ENCODE measurements around the gene NEDD4L. TPM values are rescaled to one million over a fixed set of nuclear protein-coding genes. Genes with fewer than 3 reads are reported as not detected.

Gene NEDD4L
- total RNA-seq, 2 donors from 2014 or later, result 5.0 to 7.3 TPM

DNA sequence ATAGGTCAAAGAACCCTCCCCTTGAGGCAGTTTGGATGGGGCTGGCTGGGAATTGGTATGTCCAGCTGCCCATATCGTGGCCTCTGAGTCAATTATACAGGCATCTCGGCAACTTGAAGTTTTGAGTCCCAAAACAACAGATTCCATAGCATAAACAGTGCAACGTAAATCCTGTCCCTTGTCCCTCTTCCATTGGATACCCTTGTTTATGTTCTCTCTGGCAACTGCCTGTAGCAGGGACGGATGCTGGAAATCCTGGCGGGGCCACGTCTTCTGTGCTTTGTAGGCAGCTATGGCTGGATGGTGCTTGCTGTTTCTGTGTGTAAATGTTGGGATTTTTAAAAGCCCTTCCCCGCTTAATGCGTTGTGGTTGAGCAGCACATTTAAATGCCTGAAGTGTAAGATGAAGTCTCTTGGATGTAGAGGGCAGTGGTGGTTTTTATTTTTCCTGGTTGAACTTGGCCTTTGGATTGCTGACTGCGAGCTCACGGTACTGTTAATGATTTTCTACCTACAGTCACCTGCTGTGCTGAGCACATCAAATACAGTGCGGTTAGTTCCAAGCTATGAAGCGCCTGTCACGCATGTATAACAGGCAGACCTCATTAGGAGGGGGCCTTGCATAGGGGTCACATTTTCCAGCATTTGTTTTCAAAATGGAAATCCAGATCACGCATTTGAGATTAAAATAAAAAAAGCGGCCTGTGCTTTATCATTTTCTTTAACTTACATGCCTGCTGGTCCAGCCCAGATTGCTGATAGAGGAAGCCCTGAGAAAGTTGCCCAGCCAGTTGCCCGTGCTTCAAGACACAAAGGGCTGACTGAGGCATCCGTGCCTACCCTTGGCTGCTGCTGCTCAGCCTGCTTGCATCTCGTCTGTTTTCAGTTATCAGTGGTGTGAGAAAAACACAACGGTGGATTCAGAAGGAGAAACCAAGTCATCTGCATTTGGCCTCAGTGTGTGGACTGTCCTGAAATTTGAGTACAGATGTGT, 84.7 kb downstream of the NEDD4L start:
- no peaks in the 10 kb centered on the region for H3K4me1 Mint-ChIP-seq (ENCODE audit: low read depth)
- H3K9me3 Mint-ChIP-seq, result no peaks in the 10 kb centered on the region
- no peaks in the 10 kb centered on the region for H3K36me3 Mint-ChIP-seq (ENCODE audit: insufficient read depth in 2 of 2)
- no peak overlapping the region for H3K4me3 Mint-ChIP-seq
- H3K27ac Mint-ChIP-seq, result no peak overlapping the region
- ATAC-seq (replicated peaks in 1 of 2) (no peak), DNase-seq (no peak)
- H3K27me3 Mint-ChIP-seq (ENCODE audit: low read depth), result no peaks in the 10 kb centered on the region

DNA sequence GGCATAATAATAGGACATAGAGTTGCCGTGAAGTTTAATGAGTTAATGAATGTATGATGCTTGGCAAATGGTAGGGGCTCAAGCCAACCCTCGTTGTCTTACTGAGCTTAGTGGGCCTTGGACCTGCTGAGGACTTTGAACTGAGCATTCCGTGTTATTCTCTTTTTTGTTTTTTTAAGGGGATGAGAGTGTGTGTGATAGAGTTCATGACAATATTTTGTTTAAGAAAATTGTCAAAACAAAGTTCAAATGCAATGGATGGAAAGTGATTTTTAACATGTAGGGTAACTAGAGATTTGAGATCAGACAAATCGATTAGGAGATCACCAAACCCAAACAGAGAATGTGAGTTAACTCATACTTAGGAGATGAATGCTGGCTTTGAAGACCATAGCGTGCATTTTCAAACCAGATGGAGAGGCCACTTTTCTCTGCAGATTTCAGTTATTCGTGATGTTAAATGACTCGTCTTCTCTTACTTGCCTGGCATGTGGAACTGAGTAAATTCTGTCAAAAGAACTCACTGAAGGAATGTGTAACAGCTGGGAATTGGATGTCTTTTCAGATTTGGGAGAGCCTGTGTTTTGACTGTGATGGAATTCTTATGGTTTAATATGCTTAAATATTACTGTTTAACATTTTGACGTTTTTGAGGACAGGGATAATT, 88.7 kb downstream of the NEDD4L start:
- no peaks in the 10 kb centered on the region for H3K9me3 Mint-ChIP-seq
- no peak overlapping the region for H3K4me3 Mint-ChIP-seq
- H3K4me1 Mint-ChIP-seq (ENCODE audit: low read depth), result peaks cover 11% of the 10 kb centered on the region
- no peaks in the 10 kb centered on the region for H3K27me3 Mint-ChIP-seq (ENCODE audit: low read depth)
- no peak overlapping the region for H3K27ac Mint-ChIP-seq
- no peaks in the 10 kb centered on the region for H3K36me3 Mint-ChIP-seq (ENCODE audit: insufficient read depth in 2 of 2)
- ATAC-seq (replicated peaks in 1 of 2) (no peak), DNase-seq (no peak)

DNA sequence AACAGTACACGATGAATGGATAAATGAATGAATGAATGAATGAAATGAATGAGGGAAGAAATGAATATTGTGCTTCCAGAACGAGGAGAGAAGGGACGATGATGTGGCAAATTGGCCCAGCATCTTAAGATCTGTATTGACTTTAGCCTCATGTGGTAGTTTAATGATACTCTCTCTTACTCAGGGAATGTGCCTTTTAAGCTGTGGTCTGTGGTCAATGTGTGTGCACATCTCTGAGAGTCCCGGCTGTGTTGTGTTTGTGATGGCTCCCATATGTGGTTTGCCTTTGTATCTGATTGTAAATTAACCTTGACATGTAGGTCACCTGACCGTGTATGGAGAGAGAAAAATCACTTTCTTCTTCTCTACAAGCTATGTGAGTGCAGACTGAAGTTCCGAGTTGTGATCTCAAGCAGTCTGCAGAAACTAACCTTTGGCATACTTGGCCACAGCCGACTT, 91.2 kb downstream of the NEDD4L start:
- peak; percentile 18 to 26 for DNase-seq
- no peaks in the 10 kb centered on the region for H3K9me3 Mint-ChIP-seq
- H3K4me1 Mint-ChIP-seq (ENCODE audit: low read depth), result peaks cover 11% of the 10 kb centered on the region
- H3K27me3 Mint-ChIP-seq (ENCODE audit: low read depth), result no peaks in the 10 kb centered on the region
- H3K27ac Mint-ChIP-seq, result peak overlapping the region; percentile 39
- no peaks in the 10 kb centered on the region for H3K36me3 Mint-ChIP-seq (ENCODE audit: insufficient read depth in 2 of 2)
- ATAC-seq (replicated peaks in 1 of 2), result peak; percentile 90 to 92
- H3K4me3 Mint-ChIP-seq, result peak overlapping the region in 1 of 2 donors; percentile 47

DNA sequence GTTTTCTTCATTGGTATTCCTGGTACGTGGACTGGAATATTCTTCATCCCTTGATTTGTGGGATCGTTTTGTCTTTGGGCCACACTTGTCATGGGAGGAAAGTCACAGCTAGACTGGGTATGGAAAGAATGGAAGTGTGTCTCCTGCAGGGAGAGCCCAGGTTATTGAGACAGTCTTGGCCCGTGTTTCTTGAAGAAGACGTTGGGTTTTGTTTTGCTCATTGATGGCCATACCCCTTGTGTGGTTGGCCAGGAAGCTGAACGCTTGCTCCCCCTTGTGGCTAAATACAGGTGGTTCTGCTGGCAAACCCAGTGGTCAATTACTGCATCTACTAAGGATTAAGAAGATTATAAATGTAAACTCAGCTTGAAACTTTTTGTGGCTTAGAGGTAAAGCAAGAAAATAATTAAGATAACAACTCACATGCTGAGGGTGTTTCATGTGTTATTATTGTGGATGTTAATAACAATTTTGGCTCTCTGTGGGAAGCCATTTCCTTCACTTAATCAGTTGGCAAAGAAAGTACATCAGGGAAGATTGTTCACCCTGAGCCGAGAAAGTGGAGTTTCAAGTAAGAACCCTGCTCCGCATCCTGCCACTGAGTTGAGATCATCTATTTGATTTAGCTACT, 91.8 kb downstream of the NEDD4L start:
- H3K9me3 Mint-ChIP-seq, result no peaks in the 10 kb centered on the region
- ATAC-seq (replicated peaks in 1 of 2) (peak; percentile 72 to 73), DNase-seq (peak; percentile 57 to 62)
- peaks cover 5% of the 10 kb centered on the region for H3K27me3 Mint-ChIP-seq (ENCODE audit: low read depth)
- H3K27ac Mint-ChIP-seq, result peak overlapping the region; percentile 45
- peak overlapping the region in 1 of 2 donors; percentile 47 for H3K4me3 Mint-ChIP-seq
- peaks cover 11% of the 10 kb centered on the region for H3K4me1 Mint-ChIP-seq (ENCODE audit: low read depth)
- no peaks in the 10 kb centered on the region for H3K36me3 Mint-ChIP-seq (ENCODE audit: insufficient read depth in 2 of 2)

DNA sequence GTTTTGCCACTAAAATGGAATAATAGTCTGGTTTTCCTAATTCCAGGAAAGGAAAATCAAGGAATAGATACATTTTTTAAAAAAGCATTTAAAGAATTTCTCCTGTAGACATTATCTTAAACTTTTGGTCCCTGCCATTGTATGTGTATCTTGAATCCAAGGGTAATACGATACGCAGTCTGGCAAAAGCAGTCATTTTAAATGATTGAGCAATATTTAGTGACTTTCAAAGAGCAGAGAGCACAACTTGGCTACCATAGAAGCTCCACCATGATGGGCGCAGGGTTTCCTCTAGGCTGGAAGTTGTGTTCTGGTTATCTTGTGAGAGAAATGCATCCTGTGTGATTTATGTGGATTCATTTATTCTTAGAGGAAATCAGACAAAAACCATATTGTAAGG, 92.9 kb downstream of the NEDD4L start:
- Mint-ChIP-seq H3K4me3 (no peak overlapping the region), H3K9me3 (no peaks in the 10 kb centered on the region), H3K27ac (no peak overlapping the region), H3K4me1 (ENCODE audit: low read depth) (peaks cover 11% of the 10 kb centered on the region), H3K36me3 (ENCODE audit: insufficient read depth in 2 of 2) (no peaks in the 10 kb centered on the region), H3K27me3 (ENCODE audit: low read depth) (peaks cover 7% of the 10 kb centered on the region)
- DNase-seq (no peak), ATAC-seq (replicated peaks in 1 of 2) (no peak)

DNA sequence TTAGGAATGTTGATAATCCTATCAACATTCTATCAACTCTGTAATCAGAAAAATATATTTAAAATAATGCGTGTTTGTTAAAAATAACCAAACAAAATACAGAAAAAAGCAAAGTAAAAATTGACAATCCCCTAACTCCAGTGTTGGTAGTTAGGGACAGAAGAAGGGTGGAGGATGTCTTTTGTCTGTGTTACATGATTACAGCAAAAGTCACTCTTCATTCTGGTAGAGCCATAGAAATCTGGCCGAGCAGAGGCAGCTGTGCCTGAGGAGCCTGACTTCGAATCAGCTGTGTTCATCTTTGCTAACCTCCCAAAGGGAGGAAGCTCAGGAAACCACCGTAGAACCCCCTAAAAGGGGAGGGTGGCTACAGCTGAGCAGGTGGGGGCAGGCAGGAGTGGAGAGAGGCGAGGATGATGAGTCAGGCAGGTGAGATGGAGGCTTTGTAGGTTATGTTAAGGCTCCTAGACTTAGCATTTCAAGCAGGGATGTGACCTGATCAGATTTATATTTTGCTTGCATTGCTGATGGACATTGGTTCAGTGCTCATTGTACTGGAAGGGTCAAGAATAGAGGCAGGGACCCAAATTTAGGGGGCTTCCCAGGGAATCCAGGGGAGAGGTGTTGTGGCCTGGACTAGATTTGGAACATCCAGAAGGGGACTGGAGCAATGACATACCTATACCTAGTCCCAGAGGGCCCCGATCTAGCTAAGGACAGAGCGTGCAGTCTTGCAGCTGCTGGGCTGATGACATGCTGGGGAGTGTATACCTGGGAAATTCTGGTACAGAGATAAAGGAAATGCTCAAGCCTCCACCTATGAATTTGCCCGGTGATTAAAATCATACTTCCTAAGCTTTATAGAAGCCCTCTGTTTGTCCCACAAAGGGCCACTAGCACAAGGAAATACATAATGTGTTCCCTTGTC, 95.7 kb downstream of the NEDD4L start:
- ATAC-seq (replicated peaks in 1 of 2) (no peak), DNase-seq (no peak)
- H3K36me3 Mint-ChIP-seq (ENCODE audit: insufficient read depth in 2 of 2), result no peaks in the 10 kb centered on the region

DNA sequence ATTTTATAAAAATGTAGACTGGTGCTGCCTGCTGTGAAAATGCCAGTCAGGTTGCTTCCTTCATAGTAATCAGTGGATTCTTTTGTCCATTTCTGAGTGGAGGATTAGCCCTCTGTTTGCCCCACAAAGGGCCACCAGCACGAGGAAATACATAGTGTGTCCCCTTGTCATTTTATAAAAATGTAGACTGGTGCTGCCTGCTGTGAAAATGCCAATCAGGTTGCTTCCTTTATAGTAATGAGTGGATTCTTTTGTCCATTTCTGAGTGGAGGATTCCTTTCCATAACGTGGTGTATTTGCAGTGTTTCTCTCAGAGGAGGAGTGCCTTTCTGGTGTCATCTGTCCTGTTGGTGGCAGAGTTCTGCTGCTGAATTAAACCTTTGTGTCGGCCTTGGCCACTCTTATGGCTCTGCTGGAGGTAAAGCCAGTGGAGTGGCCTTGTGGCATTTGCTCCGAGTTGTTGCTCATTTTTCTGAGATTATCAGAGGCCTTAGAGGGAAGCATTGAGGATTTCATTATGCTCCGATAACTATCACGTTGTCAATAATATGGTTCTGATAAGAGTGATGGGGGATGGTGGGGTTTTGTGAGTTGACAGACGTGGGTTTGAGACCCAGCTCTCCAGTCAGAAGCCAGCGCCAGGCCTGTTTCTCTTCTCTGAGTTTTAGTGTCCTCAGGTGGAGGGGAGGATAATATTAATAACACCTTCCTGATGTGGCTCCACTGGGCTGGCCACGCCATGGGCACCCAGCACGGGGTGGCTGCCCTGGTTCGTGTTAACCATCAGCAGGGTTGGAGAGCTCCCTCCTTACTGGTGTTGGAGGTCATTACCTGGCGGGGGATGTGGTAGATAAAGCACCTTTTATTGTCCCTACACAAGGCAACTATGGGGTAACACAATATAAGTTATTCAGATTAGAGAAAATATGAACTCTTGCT, 96.6 kb downstream of the NEDD4L start:
- Mint-ChIP-seq H3K36me3 (ENCODE audit: insufficient read depth in 2 of 2) (no peaks in the 10 kb centered on the region), H3K4me3 (no peak overlapping the region), H3K27me3 (ENCODE audit: low read depth) (peaks cover 14% of the 10 kb centered on the region), H3K9me3 (no peaks in the 10 kb centered on the region), H3K4me1 (ENCODE audit: low read depth) (peaks cover 2% of the 10 kb centered on the region), H3K27ac (no peak overlapping the region)
- no peak for ATAC-seq (replicated peaks in 1 of 2)
- no peak for DNase-seq

More for the DNA sequence above, 95.7 kb downstream of the NEDD4L start:
- H3K4me3 Mint-ChIP-seq, result no peak overlapping the region
- peaks cover 13% of the 10 kb centered on the region for H3K27me3 Mint-ChIP-seq (ENCODE audit: low read depth)
- H3K4me1 Mint-ChIP-seq (ENCODE audit: low read depth), result peaks cover 11% of the 10 kb centered on the region
- H3K9me3 Mint-ChIP-seq, result no peaks in the 10 kb centered on the region
- no peak overlapping the region for H3K27ac Mint-ChIP-seq

DNA sequence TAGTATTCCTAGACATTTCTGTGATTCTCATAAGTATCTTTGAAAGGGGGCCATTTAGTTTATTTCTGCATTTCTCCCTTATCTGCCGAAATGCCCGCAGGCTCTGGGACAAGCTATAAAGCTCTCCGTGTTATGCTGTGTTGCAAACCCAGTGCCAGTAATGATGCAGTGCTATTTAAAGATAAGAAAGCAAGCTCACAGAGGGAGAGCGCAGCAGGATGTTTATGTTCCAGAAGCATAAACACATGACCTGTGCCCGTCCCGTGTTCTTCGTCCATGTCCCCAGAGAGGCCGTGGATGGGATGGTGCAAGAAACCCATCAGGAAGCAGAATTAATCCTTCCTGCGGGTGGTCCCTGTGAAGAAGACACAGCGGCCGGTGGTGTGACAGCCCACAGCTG, 99.4 kb downstream of the NEDD4L start:
- Mint-ChIP-seq H3K36me3 (ENCODE audit: insufficient read depth in 2 of 2) (no peaks in the 10 kb centered on the region), H3K4me3 (no peak overlapping the region), H3K4me1 (ENCODE audit: low read depth) (no peaks in the 10 kb centered on the region)

DNA sequence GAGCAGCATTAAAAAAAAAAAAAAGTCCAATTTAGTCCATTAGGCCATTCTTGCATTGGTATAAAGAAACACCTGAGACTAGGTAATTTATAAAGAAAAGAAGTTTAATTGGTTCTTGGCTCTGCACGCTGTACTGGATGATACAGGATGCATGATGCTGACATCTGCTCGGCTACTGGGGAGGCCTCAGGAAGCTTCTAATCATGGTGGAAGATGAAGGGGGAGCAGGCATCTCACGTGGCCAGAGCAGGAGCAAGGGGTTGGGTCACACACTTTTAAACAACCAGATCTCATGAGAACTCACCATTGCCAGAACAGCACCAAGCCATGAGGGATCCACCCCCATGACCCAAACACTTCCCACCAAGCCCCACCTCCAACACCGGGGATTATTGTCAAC, 100.1 kb downstream of the NEDD4L start:
- H3K36me3 Mint-ChIP-seq (ENCODE audit: insufficient read depth in 2 of 2), result no peaks in the 10 kb centered on the region

More for the DNA sequence above, 99.4 kb downstream of the NEDD4L start:
- no peak for ATAC-seq (replicated peaks in 1 of 2)
- Mint-ChIP-seq H3K27me3 (ENCODE audit: low read depth) (peaks cover 21% of the 10 kb centered on the region), H3K27ac (no peak overlapping the region), H3K9me3 (no peaks in the 10 kb centered on the region)
- no peak for DNase-seq

DNA sequence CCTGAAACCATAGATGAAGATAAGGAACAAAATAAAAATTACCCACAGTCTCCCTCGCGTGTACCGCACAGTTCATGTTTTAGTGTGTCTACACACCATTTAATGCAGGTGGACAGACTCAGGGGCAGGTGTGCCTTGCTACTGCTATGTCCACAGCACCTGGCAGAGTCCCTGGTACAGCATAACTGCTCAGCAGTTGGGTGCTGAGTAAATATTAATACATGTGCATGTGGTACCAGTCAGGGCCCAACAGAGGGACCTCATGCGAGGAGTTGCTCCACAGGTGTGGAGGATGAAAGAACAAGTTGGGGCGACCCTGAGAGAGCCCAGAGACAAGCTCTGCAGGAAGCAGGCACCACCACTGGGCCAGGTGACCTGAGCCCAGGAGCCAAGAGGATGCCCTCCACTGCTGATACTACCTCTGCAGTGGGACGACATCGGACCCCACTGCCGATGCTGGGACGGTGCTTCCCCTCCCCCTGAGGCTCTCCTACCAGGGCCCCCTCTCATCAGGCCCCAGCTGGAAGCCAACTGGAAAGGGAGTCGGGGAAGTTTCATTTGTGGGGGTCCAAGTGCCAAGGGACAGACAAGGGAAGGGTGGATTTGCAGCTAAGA, 100.8 kb downstream of the NEDD4L start:
- no peaks in the 10 kb centered on the region for H3K36me3 Mint-ChIP-seq (ENCODE audit: insufficient read depth in 2 of 2)
- H3K9me3 Mint-ChIP-seq, result no peaks in the 10 kb centered on the region
- H3K27me3 Mint-ChIP-seq (ENCODE audit: low read depth), result peaks cover 21% of the 10 kb centered on the region
- no peak for ATAC-seq (replicated peaks in 1 of 2)
- no peaks in the 10 kb centered on the region for H3K4me1 Mint-ChIP-seq (ENCODE audit: low read depth)
- no peak for DNase-seq
- no peak overlapping the region for H3K27ac Mint-ChIP-seq
- no peak overlapping the region for H3K4me3 Mint-ChIP-seq

More for the DNA sequence above, 100.1 kb downstream of the NEDD4L start:
- Mint-ChIP-seq H3K4me1 (ENCODE audit: low read depth) (no peaks in the 10 kb centered on the region), H3K9me3 (no peaks in the 10 kb centered on the region), H3K27ac (no peak overlapping the region), H3K4me3 (no peak overlapping the region), H3K27me3 (ENCODE audit: low read depth) (peaks cover 21% of the 10 kb centered on the region)
- DNase-seq, result no peak
- no peak for ATAC-seq (replicated peaks in 1 of 2)

DNA sequence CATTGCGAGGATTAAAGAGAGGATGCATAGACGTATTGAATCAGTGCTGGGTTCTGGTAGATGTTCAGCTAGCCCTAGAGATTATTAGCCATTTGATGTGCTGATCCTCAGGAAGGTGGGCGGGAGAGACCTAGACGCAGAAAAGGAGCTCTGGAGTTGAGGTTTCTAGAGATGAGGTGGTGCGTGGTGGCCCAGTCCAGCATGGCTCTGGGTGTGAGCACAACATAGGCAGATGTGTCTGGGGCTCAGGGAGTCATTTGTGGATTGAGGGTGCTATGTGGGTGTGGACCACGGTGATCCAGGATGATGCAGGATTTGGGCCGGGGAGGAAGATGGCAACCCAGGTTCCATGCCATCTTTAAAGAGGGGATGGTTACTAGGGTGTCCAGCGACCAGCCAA, 102.1 kb downstream of the NEDD4L start:
- H3K4me3 Mint-ChIP-seq, result no peak overlapping the region
- no peaks in the 10 kb centered on the region for H3K4me1 Mint-ChIP-seq (ENCODE audit: low read depth)
- H3K27ac Mint-ChIP-seq, result no peak overlapping the region
- DNase-seq (no peak), ATAC-seq (replicated peaks in 1 of 2) (no peak)
- H3K9me3 Mint-ChIP-seq, result no peaks in the 10 kb centered on the region
- H3K36me3 Mint-ChIP-seq (ENCODE audit: insufficient read depth in 2 of 2), result no peaks in the 10 kb centered on the region
- peaks cover 14% of the 10 kb centered on the region for H3K27me3 Mint-ChIP-seq (ENCODE audit: low read depth)

Data from activated T-cell treated with anti-CD3 and anti-CD28 coated beads, Interleukin-2, amount 50 U/mL, for 72 hours (primary cell).